A549 (cell line): Measurements from ENCODE around the gene SLC31A2. TPM values are rescaled to one million over a fixed set of nuclear protein-coding genes. Genes with fewer than 3 reads are reported as not detected.

Experiments used
- ATAC-seq, 2 experiments: fragments of 200-7000 bp in 1 of 2; fragments of >200 bp in 1 of 2; cut with Nextera tagmentation in 1 of 2; cut with Tn5 transposase in 1 of 2; 3 replicates each; pipeline versions ENCODE4 v1.8.0 to v1.9.1; 2018 to 2020; ENCODE audit warnings: mild to moderate bottlenecking in 1 of 2, moderate library complexity in 1 of 2
- CTCF ChIA-PET: fragments of 300-600 bp; sonication (Branson Sonifier 250); formaldehyde crosslinking; extraction: SDS; loops from one replicate; lab custom pipeline; 2021; ENCODE audit warnings: antibody characterized with exemption, inconsistent platforms; lab: Yijun Ruan, JAX
- POLR2A ChIA-PET: fragments of 350-600 bp; formaldehyde crosslinking; extraction: SDS; loops from one replicate; lab custom pipeline; 2021; ENCODE audit warnings: antibody characterized with exemption, inconsistent platforms; lab: Yijun Ruan, JAX
- DNase-seq, 2 experiments: peaks; one replicate each; pipeline versions ENCODE4 v3.0.0 to v3.0.0-alpha.2; 2011 to 2016; ENCODE audit warnings: low read depth in 1 of 2, low spot score in 1 of 2
- FAIRE-seq: peaks from 2 replicates; lab custom pipeline; 2011; peaks lifted over from hg19 to GRCh38; lab: Jason Lieb, UNC
- H3K27ac ChIP-seq, 2 experiments: fragments of >200 bp; sonication (Bioruptor Twin); formaldehyde crosslinking; 3 replicates each; pipeline ENCODE4 v1.5.1; 2016 to 2017
- H3K4me1 ChIP-seq: fragments of >200 bp; sonication (Bioruptor Twin); formaldehyde crosslinking; 3 replicates; pipeline ENCODE4 v1.6.1; 2016
- H3K4me2 ChIP-seq: fragments of >200 bp; sonication (Bioruptor Twin); formaldehyde crosslinking; 3 replicates; pipeline ENCODE4 v1.6.1; 2016
- H3K4me3 ChIP-seq: fragments of >200 bp; sonication (Bioruptor Twin); formaldehyde crosslinking; 3 replicates; pipeline ENCODE4 v1.5.1; 2016
- H3K9me3 ChIP-seq: fragments of >200 bp; sonication (Bioruptor Twin); formaldehyde crosslinking; 3 replicates; pipeline ENCODE4 v1.6.1; 2016
- BHLHE40 ChIP-seq: IDR thresholded peaks from 2 replicates; pipeline ENCODE4 v1.6.1; 2012; ENCODE audit warnings: low read depth, low read length, inconsistent platforms
- CBX2 ChIP-seq: fragments of 200-600 bp; sonication (generic); IDR thresholded peaks from 2 replicates; pipeline ENCODE4 v1.6.1; 2016; ENCODE audit warnings: low read depth, mild to moderate bottlenecking, borderline replicate concordance
- CHD2 ChIP-seq: fragments of 150-350 bp; IDR thresholded peaks from 2 replicates; pipeline ENCODE4 v1.6.1; 2014; ENCODE audit warnings: low read length; ENCODE audit not compliant: partially characterized antibody
- EHMT2 ChIP-seq: fragments of 200-600 bp; sonication (generic); IDR thresholded peaks from 2 replicates; pipeline ENCODE4 v1.6.1; 2016; ENCODE audit warnings: antibody characterized with exemption, low read depth, mild to moderate bottlenecking, moderate library complexity
- EP300 ChIP-seq, 2 experiments: fragments of >200 bp; sonication (Bioruptor Twin); formaldehyde crosslinking; IDR thresholded peaks; 2 replicates in 1 of 2; 3 replicates in 1 of 2; pipeline ENCODE4 v1.6.1; 2016 to 2017
- ESRRA ChIP-seq: fragments of 150-350 bp; IDR thresholded peaks from 2 replicates; pipeline ENCODE4 v1.6.1; 2014; ENCODE audit warnings: mild to moderate bottlenecking, low read length, borderline replicate concordance
- FOSL2 ChIP-seq, 2 experiments: fragments of 450-650 bp in 1 of 2; fragments of >200 bp in 1 of 2; sonication (Bioruptor Twin) in 1 of 2; formaldehyde crosslinking; IDR thresholded peaks; 2 replicates each; pipeline versions ENCODE4 v1.5.0 to v1.6.1; 2016 to 2020; ENCODE audit warnings: mild to moderate bottlenecking in 1 of 2, moderate library complexity in 1 of 2
- HES2 ChIP-seq: fragments of >200 bp; sonication (Bioruptor Twin); formaldehyde crosslinking; IDR thresholded peaks from 2 replicates; pipeline ENCODE4 v1.6.1; 2016
- HEYL ChIP-seq: fragments of 250-450 bp; sonication (Bioruptor Pico); IDR thresholded peaks from 2 replicates; pipeline ENCODE4 v1.8.0; 2021; ENCODE audit warnings: mild to moderate bottlenecking, moderate library complexity
- HOXA7 ChIP-seq: fragments of 250-450 bp; sonication (Bioruptor Pico); IDR thresholded peaks from 2 replicates; pipeline ENCODE4 v1.5.0; 2020; ENCODE audit warnings: mild to moderate bottlenecking, moderate library complexity
- HOXB5 ChIP-seq: fragments of 250-450 bp; sonication (Bioruptor Pico); IDR thresholded peaks from 2 replicates; pipeline ENCODE4 v1.5.0; 2020; ENCODE audit warnings: mild to moderate bottlenecking, moderate library complexity
- JUNB ChIP-seq: fragments of >200 bp; sonication (Bioruptor Twin); formaldehyde crosslinking; IDR thresholded peaks from 2 replicates; pipeline ENCODE4 v1.6.1; 2016
- KDM1A ChIP-seq: fragments of 200-600 bp; sonication (generic); IDR thresholded peaks from 2 replicates; pipeline ENCODE4 v1.6.1; 2016; ENCODE audit warnings: low read depth, mild to moderate bottlenecking
- KDM5A ChIP-seq: fragments of 200-600 bp; sonication (generic); IDR thresholded peaks from 2 replicates; pipeline ENCODE4 v1.6.1; 2016; ENCODE audit warnings: antibody characterized with exemption, mild to moderate bottlenecking
- MAX ChIP-seq: IDR thresholded peaks from 2 replicates; pipeline ENCODE4 v1.6.1; 2012
- MYC ChIP-seq: IDR thresholded peaks from 2 replicates; pipeline ENCODE4 v1.6.1; 2012; ENCODE audit warnings: mild to moderate bottlenecking, inconsistent platforms, low read length, improper control_type of control experiment, borderline replicate concordance
- NFE2L2 ChIP-seq: fragments of 150-350 bp; conservative IDR thresholded peaks from 2 replicates; pipeline ENCODE4 v1.6.1; 2014; ENCODE audit warnings: low read length
- PBX3 ChIP-seq: IDR thresholded peaks from 2 replicates; pipeline ENCODE4 v1.6.1; 2012
- POLR2AphosphoS2 ChIP-seq: conservative IDR thresholded peaks from 2 replicates; pipeline ENCODE4 v1.6.1; 2012; ENCODE audit warnings: low read length, improper control_type of control experiment, inconsistent platforms
- ZC3H11A ChIP-seq: fragments of 450-650 bp; IDR thresholded peaks from 2 replicates; pipeline ENCODE4 v1.6.1; 2014; ENCODE audit warnings: antibody characterized with exemption, mild to moderate bottlenecking
- WGBS: methylation state at CpG from one replicate; pipeline ENCODE4 v1.1.6; 2017; ENCODE audit errors: missing lambda C conversion rate; 5-methylcytosine and 5-hydroxymethylcytosine counted together
- polyA plus RNA-seq, 4 experiments: library from polyadenylated mRNA; depleted of rRNA in 3 of 4; stranded (reverse); fragments of >200 nt; fragmentation: RNase III in 1 of 4; extraction: RNeasy Plus Mini Kit Qiagen cat#74134 plus additional on column Dnase treatment in 1 of 4; gene quantifications; 2 replicates in 3 of 4; 3 replicates in 1 of 4; pipeline ENCODE4 v1.2.3, GENCODE V29; 2011 to 2017
- TF ChIP-seq, protein P1 (sequence below): fragments of 450-650 bp; IDR thresholded peaks from 2 replicates; pipeline ENCODE4 v1.6.1; 2014; ENCODE audit warnings: antibody characterized with exemption

SLC31A2 gene
- polyA plus RNA-seq, 2 of the 4 experiments (the other 2 are of a cell fraction) = 5.8 to 5.9 TPM

- no peak for DNase-seq
- WGBS = 97% methylated on average over 5 of the region's 5 CpGs
- Histone ChIP-seq H3K9me3 (no peaks in the 10 kb centered on the region), H3K27ac (no peak overlapping the region), H3K4me3 (no peak overlapping the region), H3K4me1 (no peaks in the 10 kb centered on the region), H3K4me2 (no peak overlapping the region)
- POLR2A ChIA-PET = no interaction called here
- no peak for ATAC-seq
- no peak for FAIRE-seq
- no peak for TF ChIP-seq POLR2AphosphoS2
- TF ChIP-seq KDM5A = no peak
- TF ChIP-seq, protein P1, sequence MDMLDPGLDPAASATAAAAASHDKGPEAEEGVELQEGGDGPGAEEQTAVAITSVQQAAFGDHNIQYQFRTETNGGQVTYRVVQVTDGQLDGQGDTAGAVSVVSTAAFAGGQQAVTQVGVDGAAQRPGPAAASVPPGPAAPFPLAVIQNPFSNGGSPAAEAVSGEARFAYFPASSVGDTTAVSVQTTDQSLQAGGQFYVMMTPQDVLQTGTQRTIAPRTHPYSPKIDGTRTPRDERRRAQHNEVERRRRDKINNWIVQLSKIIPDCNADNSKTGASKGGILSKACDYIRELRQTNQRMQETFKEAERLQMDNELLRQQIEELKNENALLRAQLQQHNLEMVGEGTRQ = no peak
- no peak for TF ChIP-seq MYC
- TF ChIP-seq HES2 = no peak
- CTCF ChIA-PET = no interaction called here
Measured at GRCh38 chr9:113168809-113169208, 18.0 kb downstream of the SLC31A2 start.

GRCh38 chr9:113173341-113173740 is 22.5 kb downstream of the SLC31A2 start:
- no peak for TF ChIP-seq MAX
- TF ChIP-seq KDM1A = no peak
- no peak for TF ChIP-seq CBX2
- no peak for TF ChIP-seq EP300 (IDR thresholded peaks at IDR 0.05)
- TF ChIP-seq HOXB5 (CRISPR knock-in tag) = no peak
- no peak for TF ChIP-seq BHLHE40
- no peak for TF ChIP-seq FOSL2 (IDR thresholded peaks at IDR 0.05)
- no peak for TF ChIP-seq FOSL2 (CRISPR knock-in tag; IDR thresholded peaks at IDR 0.05)
- TF ChIP-seq JUNB = no peak
- no peak for TF ChIP-seq ZC3H11A
- TF ChIP-seq ESRRA = no peak
- TF ChIP-seq EHMT2 = no peak
- TF ChIP-seq HEYL (CRISPR knock-in tag) = no peak
- CTCF ChIA-PET = interaction anchor here (1.2 kb wide), 2 partner anchors 12 to 27 kb away, joined by 3 read pairs; no protein-coding TSS in a partner anchor
- H3K4me2 ChIP-seq = no peak overlapping the region
- H3K27ac ChIP-seq = no peak overlapping the region
- no peaks in the 10 kb centered on the region for H3K4me1 ChIP-seq
- FAIRE-seq (no peak), ATAC-seq (no peak), DNase-seq (no peak)
- H3K9me3 ChIP-seq = no peaks in the 10 kb centered on the region
- POLR2A ChIA-PET = no interaction called here
- 92% methylated on average over 3 of the region's 3 CpGs for WGBS
- no peak overlapping the region for H3K4me3 ChIP-seq

DNA sequence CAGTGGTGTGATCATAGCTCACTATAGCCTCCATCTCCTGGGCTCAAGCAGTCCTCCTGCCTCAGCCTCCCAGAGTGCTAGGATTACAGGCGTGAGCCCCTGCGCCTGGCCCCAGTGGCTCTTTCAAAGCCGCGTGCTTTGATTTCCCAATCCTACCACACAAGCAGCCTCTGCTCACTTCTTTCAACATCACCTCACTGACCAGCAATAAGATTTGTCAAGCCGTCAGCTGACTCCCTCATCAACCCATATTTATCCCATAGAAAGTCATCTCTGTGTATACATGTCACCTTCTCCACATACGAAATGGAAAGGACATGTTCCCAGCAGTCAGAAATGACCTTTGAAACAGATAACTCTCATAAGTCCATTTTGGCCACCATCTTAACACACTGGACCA is 26.0 kb downstream of the SLC31A2 start:
- ATAC-seq = no peak
- DNase-seq = no peak
- TF ChIP-seq PBX3 (no peak), MYC (no peak), CHD2 (no peak), HOXA7 (CRISPR knock-in tag) (no peak), MAX (no peak), EHMT2 (no peak), NFE2L2 (no peak)
- H3K4me2 ChIP-seq = no peak overlapping the region
- POLR2A ChIA-PET = no interaction called here
- CTCF ChIA-PET = interaction anchor here (0.5 to 1.9 kb wide), 5 partner anchors 9 to 479 kb away, joined by 3 to 8 read pairs (median 3); no protein-coding TSS in a partner anchor
- H3K9me3 ChIP-seq = no peaks in the 10 kb centered on the region
- H3K27ac ChIP-seq = no peak overlapping the region
- 97% methylated on average over 6 of the region's 6 CpGs for WGBS
- H3K4me3 ChIP-seq = no peak overlapping the region
- H3K4me1 ChIP-seq = no peaks in the 10 kb centered on the region
- FAIRE-seq = no peak
